SH-SY5Y (cell line): Measurements from ENCODE around the gene TTBK2.

Source experiments
- GATA2 ChIP-seq: IDR thresholded peaks from 2 replicates; pipeline ENCODE4 v1.6.1; 2011; ENCODE audit warnings: mild to moderate bottlenecking, low read depth, low read length
- GATA3 ChIP-seq: IDR thresholded peaks from 2 replicates; pipeline ENCODE4 v1.6.1; 2011; ENCODE audit warnings: low read depth, mild to moderate bottlenecking, low read length, moderate library complexity

- TF ChIP-seq GATA2 (no peak), GATA3 (no peak)
These were observed 40.5 kb downstream of the TTBK2 start for GRCh38 chr15:42880121-42880520.
